ENCODE results near the gene SRGAP3.

SRGAP3 gene

GRCh38 chr3:9028134-9028533, 221.3 kb downstream of the SRGAP3 start:
- Histone ChIP-seq H2AFZ (ENCODE audit: low read length) (no peak overlapping the region), H4K20me1 (ENCODE audit: insufficient read depth, low read length) (no peaks in the 10 kb centered on the region), H3K9me2 (ENCODE audit: low read depth, low read length) (no peaks in the 10 kb centered on the region), H3K9ac (ENCODE audit: low read length) (no peak overlapping the region), H3K27ac (ENCODE audit: low read depth, low read length, poor library complexity, severe bottlenecking) (no peak overlapping the region), H3K9me3 (ENCODE audit: low read length) (no peaks in the 10 kb centered on the region), H3K36me3 (ENCODE audit: insufficient read depth, low read length) (no peaks in the 10 kb centered on the region), H3K4me2 (ENCODE audit: low read length) (no peak overlapping the region), H3K79me2 (ENCODE audit: insufficient read depth, low read length) (no peaks in the 10 kb centered on the region), H3F3A (ENCODE audit: insufficient read depth, low read length) (no peaks in the 10 kb centered on the region), H3K4me3 (ENCODE audit: low read depth, low read length, poor library complexity, severe bottlenecking) (no peak overlapping the region), H3K4me1 (ENCODE audit: insufficient read depth, low read length, severe bottlenecking) (no peaks in the 10 kb centered on the region), H3K27me3 (ENCODE audit: insufficient read depth, low read length) (peaks cover 5% of the 10 kb centered on the region; the same call in 1 of the 2 replicates)
- TF ChIP-seq EZH2 (IDR thresholded peaks at IDR 0.05; ENCODE audit: borderline replicate concordance, low read length) (no peak), CTCF (IDR thresholded peaks at IDR 0.05; ENCODE audit: low read length) (no peak)

- Histone ChIP-seq H3K36me3 (ENCODE audit: insufficient read depth, low read length) (no peaks in the 10 kb centered on the region), H3K4me1 (ENCODE audit: insufficient read depth, low read length, severe bottlenecking) (no peaks in the 10 kb centered on the region), H3K4me3 (ENCODE audit: low read depth, low read length, poor library complexity, severe bottlenecking) (no peak overlapping the region), H3K27ac (ENCODE audit: low read depth, low read length, poor library complexity, severe bottlenecking) (no peak overlapping the region), H3K9me3 (ENCODE audit: low read length) (no peaks in the 10 kb centered on the region), H3F3A (ENCODE audit: insufficient read depth, low read length) (no peaks in the 10 kb centered on the region), H3K79me2 (ENCODE audit: insufficient read depth, low read length) (no peaks in the 10 kb centered on the region), H4K20me1 (ENCODE audit: insufficient read depth, low read length) (no peaks in the 10 kb centered on the region), H3K9ac (ENCODE audit: low read length) (no peak overlapping the region), H3K4me2 (ENCODE audit: low read length) (no peak overlapping the region), H3K9me2 (ENCODE audit: low read depth, low read length) (no peaks in the 10 kb centered on the region), H3K27me3 (ENCODE audit: insufficient read depth, low read length) (peaks cover 5% of the 10 kb centered on the region; the same call in 1 of the 2 replicates), H2AFZ (ENCODE audit: low read length) (no peak overlapping the region)
- TF ChIP-seq CTCF (IDR thresholded peaks at IDR 0.05; ENCODE audit: low read length), result no peak
These were observed 223.0 kb downstream of the SRGAP3 start for GRCh38 chr3:9026320-9027045.

GRCh38 chr3:9024341-9024740, 225.1 kb downstream of the SRGAP3 start:
- Histone ChIP-seq H3K27me3 (ENCODE audit: insufficient read depth, low read length) (peaks cover 5% of the 10 kb centered on the region; the same call in 1 of the 2 replicates), H3K4me2 (ENCODE audit: low read length) (no peak overlapping the region), H3F3A (ENCODE audit: insufficient read depth, low read length) (no peaks in the 10 kb centered on the region), H4K20me1 (ENCODE audit: insufficient read depth, low read length) (no peaks in the 10 kb centered on the region), H3K4me3 (ENCODE audit: low read depth, low read length, poor library complexity, severe bottlenecking) (no peak overlapping the region), H2AFZ (ENCODE audit: low read length) (no peak overlapping the region), H3K79me2 (ENCODE audit: insufficient read depth, low read length) (no peaks in the 10 kb centered on the region), H3K9ac (ENCODE audit: low read length) (no peak overlapping the region), H3K4me1 (ENCODE audit: insufficient read depth, low read length, severe bottlenecking) (no peaks in the 10 kb centered on the region), H3K27ac (ENCODE audit: low read depth, low read length, poor library complexity, severe bottlenecking) (no peak overlapping the region), H3K36me3 (ENCODE audit: insufficient read depth, low read length) (no peaks in the 10 kb centered on the region), H3K9me2 (ENCODE audit: low read depth, low read length) (no peaks in the 10 kb centered on the region), H3K9me3 (ENCODE audit: low read length) (no peaks in the 10 kb centered on the region)
- TF ChIP-seq EZH2 (IDR thresholded peaks at IDR 0.05; ENCODE audit: borderline replicate concordance, low read length), result no peak
- no peak for TF ChIP-seq CTCF (IDR thresholded peaks at IDR 0.05; ENCODE audit: low read length)
